ENCODE measurements around the gene ELP1.

GRCh38 chr9:108854094-108854493, 79.8 kb downstream of the ELP1 start:
- TF ChIP-seq RAD21 (IDR thresholded peaks at IDR 0.05; ENCODE audit: low read depth) (no peak), CREB1 (IDR thresholded peaks at IDR 0.05; ENCODE audit: low read depth) (no peak), ZBTB7A (IDR thresholded peaks at IDR 0.05; ENCODE audit: low read depth) (no peak), EP300 (IDR thresholded peaks at IDR 0.05; ENCODE audit: borderline replicate concordance) (no peak), FOXM1 (IDR thresholded peaks at IDR 0.05; ENCODE audit: borderline replicate concordance, low read depth) (no peak), YY1 (IDR thresholded peaks at IDR 0.05; ENCODE audit: low read depth) (no peak), TEAD4 (IDR thresholded peaks at IDR 0.05) (no peak), TAF1 (IDR thresholded peaks at IDR 0.05; ENCODE audit: low read depth) (no peak), CEBPB (IDR thresholded peaks at IDR 0.05) (no peak), NFIC (IDR thresholded peaks at IDR 0.05) (no peak)
- TF ChIP-seq, protein P1, sequence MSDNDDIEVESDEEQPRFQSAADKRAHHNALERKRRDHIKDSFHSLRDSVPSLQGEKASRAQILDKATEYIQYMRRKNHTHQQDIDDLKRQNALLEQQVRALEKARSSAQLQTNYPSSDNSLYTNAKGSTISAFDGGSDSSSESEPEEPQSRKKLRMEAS (IDR thresholded peaks at IDR 0.05) = no peak
- TF ChIP-seq, protein P2, sequence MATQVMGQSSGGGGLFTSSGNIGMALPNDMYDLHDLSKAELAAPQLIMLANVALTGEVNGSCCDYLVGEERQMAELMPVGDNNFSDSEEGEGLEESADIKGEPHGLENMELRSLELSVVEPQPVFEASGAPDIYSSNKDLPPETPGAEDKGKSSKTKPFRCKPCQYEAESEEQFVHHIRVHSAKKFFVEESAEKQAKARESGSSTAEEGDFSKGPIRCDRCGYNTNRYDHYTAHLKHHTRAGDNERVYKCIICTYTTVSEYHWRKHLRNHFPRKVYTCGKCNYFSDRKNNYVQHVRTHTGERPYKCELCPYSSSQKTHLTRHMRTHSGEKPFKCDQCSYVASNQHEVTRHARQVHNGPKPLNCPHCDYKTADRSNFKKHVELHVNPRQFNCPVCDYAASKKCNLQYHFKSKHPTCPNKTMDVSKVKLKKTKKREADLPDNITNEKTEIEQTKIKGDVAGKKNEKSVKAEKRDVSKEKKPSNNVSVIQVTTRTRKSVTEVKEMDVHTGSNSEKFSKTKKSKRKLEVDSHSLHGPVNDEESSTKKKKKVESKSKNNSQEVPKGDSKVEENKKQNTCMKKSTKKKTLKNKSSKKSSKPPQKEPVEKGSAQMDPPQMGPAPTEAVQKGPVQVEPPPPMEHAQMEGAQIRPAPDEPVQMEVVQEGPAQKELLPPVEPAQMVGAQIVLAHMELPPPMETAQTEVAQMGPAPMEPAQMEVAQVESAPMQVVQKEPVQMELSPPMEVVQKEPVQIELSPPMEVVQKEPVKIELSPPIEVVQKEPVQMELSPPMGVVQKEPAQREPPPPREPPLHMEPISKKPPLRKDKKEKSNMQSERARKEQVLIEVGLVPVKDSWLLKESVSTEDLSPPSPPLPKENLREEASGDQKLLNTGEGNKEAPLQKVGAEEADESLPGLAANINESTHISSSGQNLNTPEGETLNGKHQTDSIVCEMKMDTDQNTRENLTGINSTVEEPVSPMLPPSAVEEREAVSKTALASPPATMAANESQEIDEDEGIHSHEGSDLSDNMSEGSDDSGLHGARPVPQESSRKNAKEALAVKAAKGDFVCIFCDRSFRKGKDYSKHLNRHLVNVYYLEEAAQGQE (IDR thresholded peaks at IDR 0.05; ENCODE audit: low read depth) = no peak
